ENCODE measurements around the gene PRR12. TPM values are rescaled to one million over a fixed set of nuclear protein-coding genes. Genes with fewer than 3 reads are reported as not detected.
A peak's percentile ranks its signal among the peaks of the same experiment; 100 is the strongest.

PRR12 gene
- total and polyA plus RNA-seq, 9 of the 15 experiments (the other 6 are each of a cell fraction or from before 2014, with no cell fraction given), result 0.01 to 21.1 (median 0.98) TPM

GRCh38 chr19:49640113-49640898, 49.3 kb downstream of the PRR12 start, which contains the start of gene RRAS (continued):
- TF ChIP-seq, protein P1, sequence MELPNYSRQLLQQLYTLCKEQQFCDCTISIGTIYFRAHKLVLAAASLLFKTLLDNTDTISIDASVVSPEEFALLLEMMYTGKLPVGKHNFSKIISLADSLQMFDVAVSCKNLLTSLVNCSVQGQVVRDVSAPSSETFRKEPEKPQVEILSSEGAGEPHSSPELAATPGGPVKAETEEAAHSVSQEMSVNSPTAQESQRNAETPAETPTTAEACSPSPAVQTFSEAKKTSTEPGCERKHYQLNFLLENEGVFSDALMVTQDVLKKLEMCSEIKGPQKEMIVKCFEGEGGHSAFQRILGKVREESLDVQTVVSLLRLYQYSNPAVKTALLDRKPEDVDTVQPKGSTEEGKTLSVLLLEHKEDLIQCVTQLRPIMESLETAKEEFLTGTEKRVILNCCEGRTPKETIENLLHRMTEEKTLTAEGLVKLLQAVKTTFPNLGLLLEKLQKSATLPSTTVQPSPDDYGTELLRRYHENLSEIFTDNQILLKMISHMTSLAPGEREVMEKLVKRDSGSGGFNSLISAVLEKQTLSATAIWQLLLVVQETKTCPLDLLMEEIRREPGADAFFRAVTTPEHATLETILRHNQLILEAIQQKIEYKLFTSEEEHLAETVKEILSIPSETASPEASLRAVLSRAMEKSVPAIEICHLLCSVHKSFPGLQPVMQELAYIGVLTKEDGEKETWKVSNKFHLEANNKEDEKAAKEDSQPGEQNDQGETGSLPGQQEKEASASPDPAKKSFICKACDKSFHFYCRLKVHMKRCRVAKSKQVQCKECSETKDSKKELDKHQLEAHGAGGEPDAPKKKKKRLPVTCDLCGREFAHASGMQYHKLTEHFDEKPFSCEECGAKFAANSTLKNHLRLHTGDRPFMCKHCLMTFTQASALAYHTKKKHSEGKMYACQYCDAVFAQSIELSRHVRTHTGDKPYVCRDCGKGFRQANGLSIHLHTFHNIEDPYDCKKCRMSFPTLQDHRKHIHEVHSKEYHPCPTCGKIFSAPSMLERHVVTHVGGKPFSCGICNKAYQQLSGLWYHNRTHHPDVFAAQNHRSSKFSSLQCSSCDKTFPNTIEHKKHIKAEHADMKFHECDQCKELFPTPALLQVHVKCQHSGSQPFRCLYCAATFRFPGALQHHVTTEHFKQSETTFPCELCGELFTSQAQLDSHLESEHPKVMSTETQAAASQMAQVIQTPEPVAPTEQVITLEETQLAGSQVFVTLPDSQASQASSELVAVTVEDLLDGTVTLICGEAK (IDR thresholded peaks at IDR 0.05), result peak; percentile 79
- TF ChIP-seq, protein P1 (CRISPR knock-in tag; IDR thresholded peaks at IDR 0.05), result no peak
- no peak for TF ChIP-seq ZNF165 (CRISPR knock-in tag; IDR thresholded peaks at IDR 0.05; ENCODE audit: borderline replicate concordance)
- TF ChIP-seq, protein P2, sequence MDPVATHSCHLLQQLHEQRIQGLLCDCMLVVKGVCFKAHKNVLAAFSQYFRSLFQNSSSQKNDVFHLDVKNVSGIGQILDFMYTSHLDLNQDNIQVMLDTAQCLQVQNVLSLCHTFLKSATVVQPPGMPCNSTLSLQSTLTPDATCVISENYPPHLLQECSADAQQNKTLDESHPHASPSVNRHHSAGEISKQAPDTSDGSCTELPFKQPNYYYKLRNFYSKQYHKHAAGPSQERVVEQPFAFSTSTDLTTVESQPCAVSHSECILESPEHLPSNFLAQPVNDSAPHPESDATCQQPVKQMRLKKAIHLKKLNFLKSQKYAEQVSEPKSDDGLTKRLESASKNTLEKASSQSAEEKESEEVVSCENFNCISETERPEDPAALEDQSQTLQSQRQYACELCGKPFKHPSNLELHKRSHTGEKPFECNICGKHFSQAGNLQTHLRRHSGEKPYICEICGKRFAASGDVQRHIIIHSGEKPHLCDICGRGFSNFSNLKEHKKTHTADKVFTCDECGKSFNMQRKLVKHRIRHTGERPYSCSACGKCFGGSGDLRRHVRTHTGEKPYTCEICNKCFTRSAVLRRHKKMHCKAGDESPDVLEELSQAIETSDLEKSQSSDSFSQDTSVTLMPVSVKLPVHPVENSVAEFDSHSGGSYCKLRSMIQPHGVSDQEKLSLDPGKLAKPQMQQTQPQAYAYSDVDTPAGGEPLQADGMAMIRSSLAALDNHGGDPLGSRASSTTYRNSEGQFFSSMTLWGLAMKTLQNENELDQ (CRISPR knock-in tag; IDR thresholded peaks at IDR 0.05; ENCODE audit: borderline replicate concordance), result no peak
- no peak for TF ChIP-seq BRD9 (IDR thresholded peaks at IDR 0.05; ENCODE audit: low read depth, partially characterized antibody)
- 0 out of 2 replicates have a peak, but pooled peaks have one; percentile 25 for TF ChIP-seq ARID3A (IDR thresholded peaks at IDR 0.05; ENCODE audit: borderline replicate concordance, low read depth, low read length)
- TF ChIP-seq, protein P3, sequence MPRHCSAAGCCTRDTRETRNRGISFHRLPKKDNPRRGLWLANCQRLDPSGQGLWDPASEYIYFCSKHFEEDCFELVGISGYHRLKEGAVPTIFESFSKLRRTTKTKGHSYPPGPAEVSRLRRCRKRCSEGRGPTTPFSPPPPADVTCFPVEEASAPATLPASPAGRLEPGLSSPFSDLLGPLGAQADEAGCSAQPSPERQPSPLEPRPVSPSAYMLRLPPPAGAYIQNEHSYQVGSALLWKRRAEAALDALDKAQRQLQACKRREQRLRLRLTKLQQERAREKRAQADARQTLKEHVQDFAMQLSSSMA (CRISPR knock-in tag; IDR thresholded peaks at IDR 0.05), result no peak
- peak; percentile 70 for TF ChIP-seq GATAD2A (IDR thresholded peaks at IDR 0.05)

Measured in K562 (cell line).